Stimulated activated CD8-positive, alpha-beta memory T cell treated with anti-CD3 and anti-CD28 coated beads, Interleukin-12 subunit alpha, Interleukin-12 subunit beta, amount 100 ng/mL, for 24 hours (primary cell): ENCODE results near the gene ZNF609.

Source experiments
- DNase-seq: peaks from one replicate; pipeline ENCODE4 v3.0.0-alpha.2; 2020; ENCODE audit errors: extremely low read depth

ZNF609 gene

GRCh38 chr15:64542091-64542490 is 81.7 kb downstream of the ZNF609 start:
- DNase-seq, result no peak

GRCh38 chr15:64544450-64544849 is 84.1 kb downstream of the ZNF609 start:
- DNase-seq, result no peak

- no peak for DNase-seq
These were observed 86.9 kb downstream of the ZNF609 start for GRCh38 chr15:64547275-64547674.

DNA sequence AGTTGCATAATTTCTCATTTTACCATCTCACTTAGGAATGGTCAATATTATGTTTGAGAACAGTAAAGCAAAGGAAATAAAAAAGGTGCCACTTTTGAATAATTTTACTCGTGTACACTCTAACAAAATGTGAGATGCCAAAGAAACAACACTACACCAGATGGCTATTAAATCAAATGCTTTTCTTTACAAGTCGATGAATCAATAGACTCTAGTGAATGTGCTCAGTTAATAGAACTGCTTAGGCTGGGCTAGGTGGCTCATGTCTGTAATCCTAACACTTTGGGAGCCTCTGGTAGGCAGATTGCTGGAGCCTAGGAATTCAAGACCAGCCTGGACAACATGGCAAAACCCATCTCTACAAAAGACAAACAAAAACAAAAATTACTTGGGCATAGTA is 87.9 kb downstream of the ZNF609 start:
- no peak for DNase-seq

DNA sequence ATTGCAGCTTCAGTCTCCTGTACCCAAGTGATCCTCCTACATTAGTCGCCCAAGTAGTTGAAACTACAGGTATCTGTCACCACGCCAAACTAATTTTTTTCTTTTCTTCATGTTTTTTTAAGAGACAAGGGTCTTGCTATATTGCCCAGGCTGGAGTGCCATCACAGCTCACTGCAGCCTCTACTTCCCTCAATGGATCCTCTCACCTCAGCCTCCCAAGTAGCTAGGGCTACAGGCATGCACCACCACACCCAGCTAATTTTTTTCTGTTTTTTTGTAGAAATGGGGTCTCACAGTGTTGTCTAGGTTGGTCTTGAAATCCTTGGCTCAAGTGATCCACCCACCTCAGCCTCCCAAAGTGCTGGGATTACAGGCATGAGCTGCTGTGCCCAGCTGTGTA is 89.5 kb downstream of the ZNF609 start:
- DNase-seq, result no peak

DNA sequence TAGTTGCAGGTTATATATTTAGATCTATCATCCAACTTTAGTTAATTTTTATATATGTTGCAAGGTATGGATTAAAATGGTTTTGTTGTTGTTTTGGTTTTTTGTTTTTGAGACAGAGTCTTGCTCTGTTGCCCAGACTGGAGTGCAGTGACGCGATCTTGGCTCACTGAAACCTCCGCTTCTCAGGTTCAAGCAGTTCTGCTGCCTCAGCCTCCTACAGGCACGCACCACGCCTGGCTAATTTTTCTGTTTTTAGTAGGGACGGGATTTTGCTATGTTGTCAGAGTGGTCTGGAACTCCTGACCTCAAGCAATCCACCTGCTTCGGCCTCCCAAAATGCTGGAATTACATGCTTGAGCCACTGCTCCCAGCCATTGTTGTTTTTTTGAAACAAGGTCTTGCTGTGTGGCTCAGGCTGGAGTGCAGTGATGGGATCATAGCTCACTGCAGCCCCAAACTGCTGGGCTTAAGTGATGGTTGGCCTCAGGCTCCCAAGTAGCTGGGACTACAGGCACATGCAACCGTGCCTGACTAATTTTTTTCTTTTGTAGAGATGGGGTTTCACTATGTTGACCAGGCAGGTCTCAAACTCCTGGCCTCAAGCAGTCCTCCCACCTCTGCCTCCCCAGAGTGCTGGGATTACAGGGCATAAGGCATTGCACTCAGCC is 92.0 kb downstream of the ZNF609 start:
- DNase-seq, result no peak

DNA sequence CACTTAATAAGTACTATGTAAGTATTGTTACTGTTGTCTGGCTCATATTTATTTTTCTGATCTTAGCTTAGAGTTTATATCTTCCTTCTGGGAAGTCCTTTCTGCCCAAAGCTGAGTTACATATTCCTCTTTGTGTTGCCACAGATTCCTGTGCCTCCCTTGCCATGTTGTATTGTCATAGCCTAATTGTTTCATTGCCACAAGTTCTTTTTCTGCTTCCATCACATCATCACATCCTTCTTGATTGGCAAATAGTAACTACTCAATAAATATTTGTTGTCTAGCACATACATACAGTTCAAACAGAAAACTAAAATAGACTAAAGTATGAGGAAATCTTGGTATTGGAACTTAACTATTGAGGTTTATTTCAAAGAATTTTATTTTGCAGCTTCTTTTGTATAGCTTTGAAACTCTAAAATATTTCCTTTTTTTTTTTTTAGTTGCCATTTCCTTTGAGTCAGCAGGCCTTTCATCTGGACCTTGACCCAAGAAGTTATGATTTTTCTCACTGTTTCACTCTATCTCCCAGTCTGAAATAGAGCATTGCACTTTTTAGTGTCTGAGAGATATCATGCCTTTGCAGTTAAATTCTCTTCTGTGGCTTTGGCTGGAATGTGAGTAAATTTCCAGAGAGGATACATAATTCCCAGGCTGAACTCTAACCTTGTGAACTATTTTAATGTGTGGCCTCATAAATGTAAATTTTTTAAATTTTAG is 98.2 kb downstream of the ZNF609 start:
- DNase-seq, result no peak

DNA sequence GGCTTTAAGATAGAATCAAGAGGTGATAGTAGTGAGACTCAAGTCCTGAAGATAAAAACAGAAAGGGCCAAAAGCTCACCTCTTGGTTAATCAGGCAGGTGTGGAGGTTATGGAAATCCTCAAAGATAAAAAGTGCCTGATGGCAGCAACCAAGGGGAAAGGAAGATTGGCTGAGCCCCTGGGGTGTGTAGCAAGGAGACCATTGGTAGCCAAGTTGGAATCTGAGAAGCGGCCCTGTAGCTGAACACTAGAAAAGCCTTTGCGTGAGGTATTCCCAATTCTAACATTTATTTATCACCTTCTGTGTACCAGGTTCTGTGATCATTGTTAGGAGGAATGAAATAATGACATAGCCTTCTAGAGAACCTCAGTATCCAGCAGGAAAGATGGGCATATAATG is 98.9 kb downstream of the ZNF609 start:
- no peak for DNase-seq

DNA sequence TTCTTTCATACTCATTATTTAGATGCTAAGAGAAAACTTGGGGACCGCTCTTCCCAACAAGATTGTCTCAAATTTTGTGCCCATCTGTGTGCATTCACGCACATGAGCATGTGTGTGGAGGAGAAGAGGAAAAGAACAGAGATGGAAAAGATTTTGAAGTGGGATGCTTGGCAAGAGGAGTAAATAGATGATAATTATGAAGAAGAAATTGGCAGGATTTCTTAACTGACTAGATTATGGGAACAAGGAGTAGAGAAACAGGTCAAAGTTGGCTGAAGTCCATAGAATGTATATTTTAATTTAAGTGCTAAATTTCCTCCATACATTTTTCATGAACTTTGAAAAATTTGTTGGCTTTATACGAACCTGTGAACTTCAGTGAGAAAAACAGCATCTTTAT is 100.1 kb downstream of the ZNF609 start:
- DNase-seq, result no peak

GRCh38 chr15:64560998-64561397 is 100.6 kb downstream of the ZNF609 start:
- DNase-seq, result no peak

GRCh38 chr15:64562003-64562640 is 101.7 kb downstream of the ZNF609 start:
- no peak for DNase-seq

- DNase-seq, result no peak
These were observed 105.7 kb downstream of the ZNF609 start for GRCh38 chr15:64566102-64566501.

DNA sequence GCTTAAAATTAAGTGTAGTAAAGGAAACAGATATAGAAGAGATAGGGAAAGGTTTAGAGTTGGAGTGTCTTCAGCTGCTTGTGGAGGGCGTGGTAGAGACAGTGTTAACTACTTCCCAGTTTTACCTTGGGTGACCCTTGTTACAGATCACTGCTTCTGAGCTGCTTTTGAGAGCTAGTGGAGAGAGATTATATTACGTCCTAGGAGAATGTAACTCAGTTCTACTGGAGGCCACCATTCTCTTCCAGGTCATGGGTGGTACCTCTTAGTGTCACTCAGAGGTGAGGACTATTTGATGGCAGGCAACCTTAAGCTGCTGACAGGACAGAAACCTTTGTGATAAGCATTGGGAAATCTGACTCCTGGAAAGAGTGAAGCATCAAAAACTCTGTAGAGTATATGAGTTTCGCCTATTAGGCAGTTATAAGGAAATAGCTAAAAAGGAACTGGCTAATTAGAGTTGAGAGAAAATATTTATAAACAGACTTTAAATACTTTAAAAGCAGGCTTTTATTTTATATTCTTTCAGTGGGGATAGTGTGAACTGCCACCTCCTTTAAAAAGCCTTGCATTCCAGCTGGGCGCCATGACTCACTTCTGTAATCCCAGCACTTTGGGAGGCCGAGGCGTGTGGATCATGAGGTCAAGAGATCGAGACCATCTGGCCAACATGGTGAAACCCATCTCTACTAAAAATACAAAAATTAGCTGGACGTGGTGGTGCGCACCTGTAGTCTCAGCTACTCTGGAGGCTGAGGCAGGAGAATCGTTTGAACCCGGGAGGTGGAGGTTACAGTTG is 106.5 kb downstream of the ZNF609 start:
- no peak for DNase-seq

- DNase-seq, result no peak
These were observed 108.4 kb downstream of the ZNF609 start for GRCh38 chr15:64568765-64569164.

DNA sequence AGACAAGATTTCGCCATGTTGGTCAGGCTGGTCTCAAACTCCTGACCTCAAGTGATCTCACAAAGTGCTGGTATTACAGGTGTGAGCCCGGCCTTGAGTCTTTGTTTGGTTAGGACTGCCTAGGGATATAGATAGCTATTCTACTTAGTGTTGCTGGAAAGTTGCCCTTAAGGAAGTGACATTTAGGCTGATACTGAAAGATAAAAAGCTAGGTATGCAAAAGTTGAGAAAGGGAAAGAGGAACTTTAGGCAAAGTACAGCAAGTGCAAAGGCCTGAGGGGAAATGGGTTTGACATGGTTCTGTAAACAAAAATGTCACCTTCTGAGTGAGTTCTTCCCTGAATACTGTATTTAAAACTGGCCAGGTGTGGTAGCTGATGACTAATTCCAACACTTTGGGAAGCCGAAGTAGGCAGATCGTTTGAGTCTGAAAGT is 111.5 kb downstream of the ZNF609 start:
- no peak for DNase-seq

GRCh38 chr15:64572856-64573255 is 112.5 kb downstream of the ZNF609 start:
- DNase-seq, result no peak

- no peak for DNase-seq
These were observed 114.1 kb downstream of the ZNF609 start for GRCh38 chr15:64574301-64575017.

- DNase-seq, result no peak
These were observed 120.5 kb downstream of the ZNF609 start for GRCh38 chr15:64580696-64581407.

- DNase-seq, result no peak
These were observed 121.0 kb downstream of the ZNF609 start for GRCh38 chr15:64581408-64581761.

DNA sequence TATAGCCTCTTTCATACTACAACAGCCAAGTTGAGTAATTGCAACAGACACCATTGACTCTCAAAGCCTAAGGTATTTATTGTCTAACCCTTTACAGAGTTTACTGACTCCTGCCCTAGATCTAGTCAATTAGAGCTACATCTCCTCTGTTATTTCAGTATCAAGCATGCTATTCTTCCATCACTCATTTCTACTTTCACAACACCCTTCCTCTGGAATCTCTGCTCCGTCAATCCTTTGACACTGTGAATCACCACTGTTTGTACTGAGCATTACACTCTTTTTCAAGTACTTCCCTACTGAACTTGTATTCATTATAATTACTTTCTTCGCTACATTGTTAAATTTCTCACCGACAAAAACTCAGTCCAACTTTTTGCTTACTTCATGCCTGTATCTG is 121.8 kb downstream of the ZNF609 start:
- no peak for DNase-seq

- no peak for DNase-seq
These were observed 123.1 kb downstream of the ZNF609 start for GRCh38 chr15:64583519-64583918.
